ENCODE results near the gene RARG.
"Not testable (repeated sequence)": the region's sequence is repeated elsewhere in the genome, so short reads cannot be mapped to it uniquely, and the experiment has no call there.

The RARG gene

DNA sequence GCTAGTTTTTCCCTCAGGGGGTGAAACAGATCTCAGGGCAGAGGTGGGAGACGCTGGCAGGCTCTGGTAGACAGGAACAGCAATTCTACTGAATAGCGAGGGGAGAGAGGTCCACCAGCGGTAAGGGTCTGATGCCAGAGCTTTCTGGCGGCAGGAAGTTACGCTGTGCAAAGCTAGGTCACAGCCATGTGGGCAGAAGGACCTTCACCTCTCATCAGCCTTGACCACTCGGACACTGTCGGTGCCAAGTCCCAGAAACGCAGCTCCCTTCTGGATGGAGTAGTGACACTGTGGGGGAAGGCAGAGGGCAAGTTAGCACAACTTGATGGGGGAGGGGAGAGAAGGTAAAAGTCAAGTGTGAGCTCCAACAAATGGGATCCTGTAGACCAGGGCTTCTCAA, 61.8 kb downstream of the RARG start:
- no peak for DNase-seq (ENCODE audit: low read depth)

GRCh38 chr12:53169644-53170043, 62.4 kb downstream of the RARG start:
- no peak for DNase-seq (ENCODE audit: low read depth)

DNA sequence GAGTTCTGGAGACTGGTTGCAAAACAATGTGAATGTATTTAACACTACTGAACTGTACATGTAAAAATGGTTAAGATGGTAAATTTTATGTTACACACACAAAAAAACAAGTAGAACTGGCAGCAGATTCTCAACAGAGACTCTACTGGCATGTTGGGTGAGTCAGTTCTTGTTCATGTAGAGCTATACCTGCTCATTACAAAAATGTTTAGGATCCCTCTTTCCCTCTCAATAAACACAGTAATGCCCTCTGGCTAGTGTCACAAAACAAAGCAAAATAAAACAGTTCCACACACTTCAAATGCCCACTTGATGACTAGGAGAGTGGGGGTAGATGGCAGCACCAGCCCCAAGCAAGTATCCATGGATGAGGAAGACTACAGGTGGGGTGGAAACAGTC, 65.2 kb downstream of the RARG start:
- DNase-seq (ENCODE audit: low read depth), result no peak

GRCh38 chr12:53163008-53163407, 69.0 kb downstream of the RARG start:
- not testable (repeated sequence) for DNase-seq (ENCODE audit: low read depth)

DNA sequence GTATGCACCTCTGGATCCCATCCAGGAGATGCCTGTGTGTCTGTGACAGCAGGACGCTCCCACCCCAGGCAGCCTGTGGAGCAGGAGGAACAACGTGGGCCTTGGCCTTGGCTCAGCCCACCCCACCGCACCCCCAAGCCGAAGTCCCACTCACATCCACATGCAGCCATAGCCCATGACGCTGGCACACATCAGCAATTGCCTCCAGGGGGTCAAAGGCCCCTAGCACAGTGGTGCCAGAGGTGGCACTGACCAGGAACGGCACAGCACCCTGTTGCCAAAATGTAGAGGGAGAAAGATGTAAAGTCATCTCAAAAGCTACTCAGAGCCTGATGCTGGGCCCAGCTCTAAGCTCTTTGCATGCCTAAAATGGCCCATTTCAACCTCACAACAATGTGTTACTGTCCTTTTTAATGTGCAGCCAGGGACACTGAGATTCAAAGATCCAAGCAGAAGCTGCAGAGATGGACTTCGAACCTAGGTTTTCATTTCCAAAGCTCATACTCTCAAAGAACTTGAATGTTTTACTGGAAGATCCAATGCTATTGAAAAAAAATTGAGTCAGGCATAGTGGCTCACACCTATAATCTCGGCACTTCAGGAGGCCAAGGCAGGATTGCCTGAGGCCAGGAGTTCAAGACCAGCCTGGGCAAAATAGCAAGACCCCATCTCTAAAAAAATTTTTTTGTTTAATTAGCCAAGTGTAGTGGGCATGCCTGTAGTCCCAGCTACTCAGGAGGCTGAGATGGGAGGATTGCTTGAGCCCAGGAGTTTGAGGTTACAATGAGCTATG, 70.7 kb downstream of the RARG start:
- no peak for DNase-seq (ENCODE audit: low read depth)

- DNase-seq (ENCODE audit: low read depth), result no peak
These were observed 71.3 kb downstream of the RARG start for GRCh38 chr12:53160673-53161072.

All from non-pigmented ciliary epithelial cell (primary cell).